Esophagus muscularis mucosa (tissue), 4 donors: ENCODE results near the gene NCAM1. TPM values are rescaled to one million over a fixed set of nuclear protein-coding genes. Genes with fewer than 3 reads are reported as not detected.
A peak's percentile ranks its signal among the peaks of the same experiment; 100 is the strongest.

Experiments used
- DNase-seq: peaks from one replicate; pipeline ENCODE4 v3.0.0-alpha.2; 2017; ENCODE audit errors: extremely low spot score
- H3K27ac ChIP-seq, 4 donors: fragments of 200-600 bp; sonication (generic); replicated peaks in 1 of 4; 1 replicate in 3 of 4; 2 replicates in 1 of 4; pipeline ENCODE4 v1.5.1; 2016 to 2019; ENCODE audit warnings: mild to moderate bottlenecking in 1 of 4
- H3K27me3 ChIP-seq, 4 donors: fragments of 200-600 bp; sonication (generic); one replicate each; pipeline versions ENCODE4 v1.5.1 to v1.6.0; 2016 to 2019
- H3K36me3 ChIP-seq, 4 donors: fragments of 200-600 bp; sonication (generic); one replicate each; pipeline ENCODE4 v1.5.1; 2016 to 2019
- H3K4me1 ChIP-seq, 4 donors: fragments of 200-600 bp; sonication (generic); one replicate each; pipeline ENCODE4 v1.5.1; 2016 to 2019
- H3K4me3 ChIP-seq, 4 donors: fragments of 200-600 bp; sonication (generic); 1 replicate in 2 of 4; 2 replicates in 2 of 4; pipeline ENCODE4 v1.5.1; 2016 to 2019; ENCODE audit warnings: mild to moderate bottlenecking in 4 of 4, moderate library complexity in 1 of 4
- H3K9me3 ChIP-seq, 4 donors: fragments of 200-600 bp; sonication (generic); 1 replicate in 3 of 4; 2 replicates in 1 of 4; pipeline ENCODE4 v1.5.1; 2016 to 2019
- EP300 ChIP-seq: sonication (generic); formaldehyde crosslinking; IDR thresholded peaks from one replicate; pipeline ENCODE4 v1.6.1; 2017; ENCODE audit warnings: antibody characterized with exemption
- POLR2A ChIP-seq: fragments of 450-650 bp; IDR thresholded peaks from one replicate; pipeline ENCODE4 v1.6.1; 2017; ENCODE audit warnings: antibody characterized with exemption, moderate library complexity, mild to moderate bottlenecking, low read depth
- POLR2AphosphoS5 ChIP-seq, 2 donors: sonication (generic); formaldehyde crosslinking; IDR thresholded peaks; one replicate each; pipeline ENCODE4 v1.6.1; 2017; ENCODE audit warnings: antibody characterized with exemption in 2 of 2
- WGBS: methylation state at CpG from one replicate; pipeline ENCODE4 v1.1.5; 2018; 5-methylcytosine and 5-hydroxymethylcytosine counted together
- intact Hi-C: fragments of 100-400 bp; cut with DNase I; formaldehyde crosslinking; loops from one replicate; pipeline ENCODE4 v1.15.1; 2023
- total RNA-seq, 4 donors: library from RNA; depleted of rRNA; stranded (reverse); fragments of >200 nt; gene quantifications; one replicate each; pipeline versions ENCODE4 v1.1.0 to v1.2.1, GENCODE V29; 2016
- TF ChIP-seq, protein P1 (sequence below), 3 experiments: fragments of 200-600 bp in 2 of 3; fragments of 450-650 bp in 1 of 3; sonication (generic) in 2 of 3; IDR thresholded peaks; one replicate each; pipeline ENCODE4 v1.5.1; 2017 to 2019; ENCODE audit warnings: antibody characterized with exemption in 3 of 3, mild to moderate bottlenecking in 2 of 3, moderate library complexity in 1 of 3

NCAM1 gene
- total RNA-seq, 4 donors from 2014 or later = 83.5 to 161 (median 95.2) TPM

DNA sequence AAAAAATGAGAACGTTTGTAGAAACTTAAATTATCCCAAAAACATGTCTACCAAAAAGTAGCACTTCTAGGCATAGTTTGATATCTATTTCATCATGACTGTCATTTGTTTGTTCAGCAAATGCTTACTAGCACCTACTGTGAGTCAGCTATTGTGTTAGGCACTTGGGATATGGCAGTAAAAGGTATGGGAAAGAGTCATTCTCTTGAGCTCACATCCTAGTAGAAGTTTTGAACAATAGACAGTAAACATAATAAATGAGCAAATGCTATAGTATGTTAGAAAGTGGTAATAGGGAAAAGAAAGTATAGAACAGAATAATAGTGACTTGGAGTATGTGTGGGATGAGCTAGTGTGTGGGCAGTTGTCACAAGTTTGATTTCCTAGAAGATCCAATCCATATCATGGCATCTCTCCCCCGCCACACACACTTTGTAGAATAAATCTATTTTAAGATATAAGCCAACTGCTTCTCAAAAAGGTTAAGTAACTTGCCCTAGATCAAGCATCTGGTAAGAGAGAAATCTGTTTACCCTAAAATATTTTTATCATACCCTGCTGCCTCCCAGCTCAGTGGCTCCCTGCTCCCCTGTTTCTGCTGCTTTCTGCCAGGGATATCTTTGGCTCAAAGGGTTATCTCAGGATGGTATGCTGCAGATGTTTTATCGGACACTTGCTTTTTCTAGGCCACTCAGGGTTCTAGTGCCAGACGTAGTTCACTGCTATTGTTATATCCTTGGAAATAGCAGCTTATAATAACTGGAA, 129.7 kb downstream of the NCAM1 start:
- Histone ChIP-seq H3K4me3 (no peak overlapping the region), H3K27me3 (no peaks in the 10 kb centered on the region), H3K9me3 (no peaks in the 10 kb centered on the region), H3K36me3 (no peaks in the 10 kb centered on the region), H3K27ac (peak overlapping the region in 1 of 4 donors; percentile 43), H3K4me1 (peaks cover 3 to 16% (median 12%) of the 10 kb centered on the region in 4 donors)
- intact Hi-C loops = no loop called here
- no peak for TF ChIP-seq EP300
- TF ChIP-seq POLR2A = no peak
- TF ChIP-seq, protein P1, sequence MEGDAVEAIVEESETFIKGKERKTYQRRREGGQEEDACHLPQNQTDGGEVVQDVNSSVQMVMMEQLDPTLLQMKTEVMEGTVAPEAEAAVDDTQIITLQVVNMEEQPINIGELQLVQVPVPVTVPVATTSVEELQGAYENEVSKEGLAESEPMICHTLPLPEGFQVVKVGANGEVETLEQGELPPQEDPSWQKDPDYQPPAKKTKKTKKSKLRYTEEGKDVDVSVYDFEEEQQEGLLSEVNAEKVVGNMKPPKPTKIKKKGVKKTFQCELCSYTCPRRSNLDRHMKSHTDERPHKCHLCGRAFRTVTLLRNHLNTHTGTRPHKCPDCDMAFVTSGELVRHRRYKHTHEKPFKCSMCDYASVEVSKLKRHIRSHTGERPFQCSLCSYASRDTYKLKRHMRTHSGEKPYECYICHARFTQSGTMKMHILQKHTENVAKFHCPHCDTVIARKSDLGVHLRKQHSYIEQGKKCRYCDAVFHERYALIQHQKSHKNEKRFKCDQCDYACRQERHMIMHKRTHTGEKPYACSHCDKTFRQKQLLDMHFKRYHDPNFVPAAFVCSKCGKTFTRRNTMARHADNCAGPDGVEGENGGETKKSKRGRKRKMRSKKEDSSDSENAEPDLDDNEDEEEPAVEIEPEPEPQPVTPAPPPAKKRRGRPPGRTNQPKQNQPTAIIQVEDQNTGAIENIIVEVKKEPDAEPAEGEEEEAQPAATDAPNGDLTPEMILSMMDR (IDR thresholded peaks at IDR 0.05) = no peak
- TF ChIP-seq POLR2AphosphoS5 (IDR thresholded peaks at IDR 0.05) = no peak
- WGBS = 76% methylated on average over 4 of the region's 4 CpGs
- no peak for DNase-seq

DNA sequence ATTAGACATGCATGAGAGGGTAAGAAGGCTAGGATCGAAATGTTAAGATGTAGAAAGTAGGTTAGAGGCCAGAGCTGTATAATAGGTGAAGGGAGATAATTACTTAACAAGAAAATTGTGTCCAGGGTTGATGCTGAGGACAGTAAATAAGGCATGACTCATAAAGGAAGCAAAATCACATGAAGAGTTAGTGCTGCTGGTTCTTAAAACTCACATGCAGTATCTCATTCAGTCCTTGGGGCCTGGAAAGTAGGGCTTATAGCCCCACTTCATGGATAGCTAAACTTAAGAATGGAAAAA, 130.2 kb downstream of the NCAM1 start:
- no peak for DNase-seq
- H3K36me3 ChIP-seq = no peaks in the 10 kb centered on the region
- 65% methylated on average over 1 of the region's 1 CpG for WGBS
- H3K4me1 ChIP-seq = peaks cover 3 to 14% (median 11%) of the 10 kb centered on the region in 4 donors
- no peaks in the 10 kb centered on the region for H3K9me3 ChIP-seq
- intact Hi-C loops = no loop called here
- no peaks in the 10 kb centered on the region for H3K27me3 ChIP-seq
- H3K27ac ChIP-seq = peak overlapping the region in 1 of 4 donors; percentile 43
- TF ChIP-seq POLR2AphosphoS5 (IDR thresholded peaks at IDR 0.05) (no peak), EP300 (no peak), POLR2A (no peak)
- TF ChIP-seq, protein P1 (IDR thresholded peaks at IDR 0.05) = no peak
- H3K4me3 ChIP-seq = no peak overlapping the region

DNA sequence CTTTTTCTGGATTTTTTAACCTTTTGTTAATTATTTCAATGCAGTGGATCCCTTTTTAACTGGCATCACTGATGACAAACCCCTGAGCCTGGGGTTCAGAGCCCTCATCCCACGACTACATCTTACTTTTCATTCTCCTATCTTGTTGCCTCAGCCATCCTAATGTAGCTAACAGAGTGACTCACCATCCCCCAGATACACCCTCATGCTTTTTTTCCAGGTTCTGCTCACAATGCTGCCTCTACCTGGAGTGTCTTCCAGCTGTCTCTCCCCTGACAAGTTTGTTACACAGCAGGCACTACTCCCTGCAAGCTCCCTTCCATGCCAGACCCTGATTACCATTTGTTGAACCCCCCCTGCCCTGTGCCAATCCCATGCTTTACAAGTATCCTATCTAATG, 135.4 kb downstream of the NCAM1 start:
- no peaks in the 10 kb centered on the region for H3K36me3 ChIP-seq
- no peak overlapping the region for H3K27ac ChIP-seq
- no peaks in the 10 kb centered on the region for H3K9me3 ChIP-seq
- no peak for DNase-seq
- TF ChIP-seq POLR2AphosphoS5 (IDR thresholded peaks at IDR 0.05) (no peak), POLR2A (no peak), EP300 (no peak)
- TF ChIP-seq, protein P1 (IDR thresholded peaks at IDR 0.05) = no peak
- H3K27me3 ChIP-seq = no peaks in the 10 kb centered on the region
- intact Hi-C loops = no loop called here
- no peak overlapping the region for H3K4me3 ChIP-seq
- WGBS = 50% methylated on average over 1 of the region's 1 CpG
- peaks cover 1 to 5% (median 4%) of the 10 kb centered on the region in 4 donors for H3K4me1 ChIP-seq

DNA sequence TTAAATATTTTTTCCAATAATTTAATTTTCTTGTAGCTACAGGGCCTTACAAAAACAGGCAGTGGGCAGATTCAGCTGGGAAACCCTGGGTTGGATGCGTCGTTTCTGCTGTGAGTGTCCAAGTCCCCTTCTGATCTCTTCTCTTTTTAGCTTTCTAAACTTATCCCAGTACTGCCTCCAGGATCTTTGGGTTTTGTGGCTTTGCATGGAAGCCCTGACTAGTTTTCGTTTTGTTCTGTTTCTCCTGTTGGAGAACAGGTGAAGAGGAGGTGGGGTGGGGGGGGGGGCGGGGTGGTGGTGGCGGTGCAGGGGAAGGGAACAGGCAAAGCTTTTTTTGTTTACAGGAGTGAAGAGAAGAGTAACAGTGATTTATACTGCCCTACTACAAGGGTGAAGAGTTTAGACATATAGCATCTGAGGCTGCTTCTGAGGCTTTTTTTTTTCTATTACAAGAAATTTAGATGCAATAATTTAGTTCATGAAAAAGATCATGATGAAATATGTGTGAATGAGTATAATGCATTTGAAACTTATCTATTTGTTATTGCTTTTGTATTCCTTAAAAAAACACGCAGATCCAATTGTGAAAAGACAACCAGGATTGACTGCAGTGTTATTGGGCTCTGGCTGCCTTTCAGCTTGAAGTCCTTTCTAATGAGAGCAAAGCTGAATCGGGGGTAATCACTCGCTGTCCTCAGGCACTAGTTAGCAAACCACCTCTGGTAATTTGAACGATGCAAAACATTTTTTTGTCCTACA, 142.9 kb downstream of the NCAM1 start:
- intact Hi-C loops = no loop called here
- DNase-seq = no peak
- Histone ChIP-seq H3K27me3 (no peaks in the 10 kb centered on the region), H3K9me3 (no peaks in the 10 kb centered on the region), H3K27ac (peak overlapping the region in 3 of 4 donors; percentile 51 to 71 (median 62)), H3K4me1 (peaks cover 15 to 37% (median 17%) of the 10 kb centered on the region in 4 donors), H3K4me3 (no peak overlapping the region), H3K36me3 (no peaks in the 10 kb centered on the region)
- 63% methylated on average over 9 of the region's 9 CpGs for WGBS
- TF ChIP-seq, protein P1 (IDR thresholded peaks at IDR 0.05) = no peak
- TF ChIP-seq EP300 (no peak), POLR2AphosphoS5 (IDR thresholded peaks at IDR 0.05) (no peak), POLR2A (no peak)
